Gastrocnemius medialis (tissue), 4 donors: ENCODE results near the gene IL2RA.

ENCODE experiments used
- CTCF ChIP-seq, 5 experiments: fragments of 450-650 bp in 3 of 5; fragments of 200-600 bp in 2 of 5; sonication (generic) in 2 of 5; IDR thresholded peaks in 4 of 5; conservative IDR thresholded peaks in 1 of 5; 1 replicate in 4 of 5; 2 replicates in 1 of 5; pipeline ENCODE4 v1.5.1; 2016 to 2019; ENCODE audit warnings: antibody characterized with exemption in 5 of 5, mild to moderate bottlenecking in 3 of 5, moderate library complexity in 3 of 5
- POLR2A ChIP-seq, 2 donors: fragments of 450-650 bp; IDR thresholded peaks; one replicate each; pipeline ENCODE4 v1.6.1; 2017; ENCODE audit warnings: antibody characterized with exemption in 2 of 2, mild to moderate bottlenecking in 2 of 2, moderate library complexity in 2 of 2

DNA sequence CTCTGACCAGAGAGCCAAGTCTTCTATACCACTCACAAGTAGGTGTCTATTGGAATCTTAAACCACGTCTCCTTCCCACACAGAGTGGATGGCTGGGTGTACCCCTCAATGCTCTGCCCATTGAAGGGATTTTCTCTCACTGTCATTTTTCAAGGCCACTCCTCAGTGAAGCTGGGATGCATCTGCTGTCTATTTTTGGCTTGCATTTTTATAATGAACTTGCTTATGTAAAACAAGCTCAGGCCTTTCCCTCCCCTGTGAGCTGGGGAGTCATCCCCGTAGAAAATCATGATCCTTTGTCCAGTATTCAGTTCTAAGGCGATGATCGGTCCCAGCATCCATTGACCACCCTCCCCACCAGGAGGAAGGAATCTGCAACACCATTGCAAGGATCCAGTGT is 16.9 kb upstream of the IL2RA start:
- TF ChIP-seq CTCF (IDR thresholded peaks at IDR 0.05 in 4 of 5, conservative IDR thresholded peaks at IDR 0.05 in 1 of 5) (no peak), POLR2A (IDR thresholded peaks at IDR 0.05) (no peak)
